SH-SY5Y (cell line): Measurements from ENCODE around the gene CHST11.

Experiments
- GATA2 ChIP-seq: IDR thresholded peaks from 2 replicates; pipeline ENCODE4 v1.6.1; 2011; ENCODE audit warnings: mild to moderate bottlenecking, low read depth, low read length
- GATA3 ChIP-seq: IDR thresholded peaks from 2 replicates; pipeline ENCODE4 v1.6.1; 2011; ENCODE audit warnings: low read depth, mild to moderate bottlenecking, low read length, moderate library complexity

The CHST11 gene

GRCh38 chr12:104619305-104619704 is 162.6 kb downstream of the CHST11 start:
- no peak for TF ChIP-seq GATA3
- TF ChIP-seq GATA2: no peak

GRCh38 chr12:104620837-104621531 is 164.2 kb downstream of the CHST11 start:
- TF ChIP-seq GATA3 (peak; percentile 81), GATA2 (peak; percentile 85)

- no peak for TF ChIP-seq GATA2
- no peak for TF ChIP-seq GATA3
These were observed 166.2 kb downstream of the CHST11 start for GRCh38 chr12:104622928-104623327.

GRCh38 chr12:104623883-104624282 is 167.1 kb downstream of the CHST11 start:
- TF ChIP-seq GATA3 (no peak), GATA2 (no peak)

GRCh38 chr12:104624529-104624928 is 167.8 kb downstream of the CHST11 start:
- TF ChIP-seq GATA2 (no peak), GATA3 (no peak)

GRCh38 chr12:104626069-104626837 is 169.5 kb downstream of the CHST11 start:
- TF ChIP-seq GATA2: no peak

GRCh38 chr12:104627231-104627989 is 170.7 kb downstream of the CHST11 start:
- TF ChIP-seq GATA3 (no peak), GATA2 (no peak)

GRCh38 chr12:104627990-104628830 is 171.5 kb downstream of the CHST11 start:
- no peak for TF ChIP-seq GATA3
- TF ChIP-seq GATA2: no peak

- TF ChIP-seq GATA2 (no peak), GATA3 (no peak)
These were observed 172.0 kb downstream of the CHST11 start for GRCh38 chr12:104628831-104629135.

GRCh38 chr12:104630230-104630670 is 173.5 kb downstream of the CHST11 start:
- TF ChIP-seq GATA2 (no peak), GATA3 (no peak)

- TF ChIP-seq GATA2 (no peak), GATA3 (no peak)
These were observed 175.1 kb downstream of the CHST11 start for GRCh38 chr12:104631867-104632266.

GRCh38 chr12:104632724-104633201 is 176.0 kb downstream of the CHST11 start:
- TF ChIP-seq GATA3 (no peak), GATA2 (no peak)

- TF ChIP-seq GATA2: no peak
- no peak for TF ChIP-seq GATA3
These were observed 177.3 kb downstream of the CHST11 start for GRCh38 chr12:104634044-104634443.

GRCh38 chr12:104634852-104635251 is 178.1 kb downstream of the CHST11 start:
- TF ChIP-seq GATA3 (no peak), GATA2 (no peak)

GRCh38 chr12:104635607-104636343 is 179.0 kb downstream of the CHST11 start:
- TF ChIP-seq GATA3: no peak
- TF ChIP-seq GATA2: no peak
